Endothelial cell of umbilical vein (primary cell): ENCODE results near the gene CUEDC2.

Source experiments
- POLR2A ChIP-seq: IDR thresholded peaks from 2 replicates; pipeline ENCODE4 v1.6.1; 2012; ENCODE audit warnings: low read depth, mild to moderate bottlenecking, control low read depth, low read length
- POLR2AphosphoS5 ChIP-seq: IDR thresholded peaks from 2 replicates; pipeline ENCODE4 v1.6.1; 2012; ENCODE audit warnings: low read depth, mild to moderate bottlenecking, control low read depth, low read length, moderate library complexity; ENCODE audit not compliant: insufficient read depth
- TF ChIP-seq, protein P1 (sequence below), 2 donors: IDR thresholded peaks; 1 replicate in 1 of 2; 2 replicates in 1 of 2; pipeline ENCODE4 v1.5.1; 2011; ENCODE audit warnings: low read length in 2 of 2, mild to moderate bottlenecking in 2 of 2, moderate library complexity in 2 of 2, control low read depth in 1 of 2, inconsistent platforms in 1 of 2, low read depth in 1 of 2; ENCODE audit not compliant: insufficient read depth in 1 of 2; ENCODE audit errors: extremely low read depth in 1 of 2

- TF ChIP-seq, protein P1, sequence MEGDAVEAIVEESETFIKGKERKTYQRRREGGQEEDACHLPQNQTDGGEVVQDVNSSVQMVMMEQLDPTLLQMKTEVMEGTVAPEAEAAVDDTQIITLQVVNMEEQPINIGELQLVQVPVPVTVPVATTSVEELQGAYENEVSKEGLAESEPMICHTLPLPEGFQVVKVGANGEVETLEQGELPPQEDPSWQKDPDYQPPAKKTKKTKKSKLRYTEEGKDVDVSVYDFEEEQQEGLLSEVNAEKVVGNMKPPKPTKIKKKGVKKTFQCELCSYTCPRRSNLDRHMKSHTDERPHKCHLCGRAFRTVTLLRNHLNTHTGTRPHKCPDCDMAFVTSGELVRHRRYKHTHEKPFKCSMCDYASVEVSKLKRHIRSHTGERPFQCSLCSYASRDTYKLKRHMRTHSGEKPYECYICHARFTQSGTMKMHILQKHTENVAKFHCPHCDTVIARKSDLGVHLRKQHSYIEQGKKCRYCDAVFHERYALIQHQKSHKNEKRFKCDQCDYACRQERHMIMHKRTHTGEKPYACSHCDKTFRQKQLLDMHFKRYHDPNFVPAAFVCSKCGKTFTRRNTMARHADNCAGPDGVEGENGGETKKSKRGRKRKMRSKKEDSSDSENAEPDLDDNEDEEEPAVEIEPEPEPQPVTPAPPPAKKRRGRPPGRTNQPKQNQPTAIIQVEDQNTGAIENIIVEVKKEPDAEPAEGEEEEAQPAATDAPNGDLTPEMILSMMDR (IDR thresholded peaks at IDR 0.05; ENCODE audit: extremely low read depth in 1 of 2, insufficient read depth in 1 of 2, low read depth in 1 of 2, low read length in 2 of 2) = no peak
- TF ChIP-seq POLR2A (no peak), POLR2AphosphoS5 (no peak)
Observed at GRCh38 chr10:102463983-102464382, 31.6 kb upstream of the CUEDC2 start.
